ENCODE measurements around the gene NEUROD6. TPM values are rescaled to one million over a fixed set of nuclear protein-coding genes. Genes with fewer than 3 reads are reported as not detected.
A peak's percentile ranks its signal among the peaks of the same experiment; 100 is the strongest.

The NEUROD6 gene
- polyA plus RNA-seq (2013), result not detected

- CTCF ChIA-PET, result no interaction called here
- H3K27ac ChIP-seq (ENCODE audit: insufficient read depth in 1 of 2, low read depth in 1 of 2, low read length in 2 of 2, poor library complexity in 1 of 2, severe bottlenecking in 2 of 2), result no peak within 1 kb of the TSS
- no peak for DNase-seq
- WGBS (ENCODE audit: insufficient coverage), result 98% methylated on average over 5 of the region's 6 CpGs
- H3K4me1 ChIP-seq (ENCODE audit: control extremely low read depth in 1 of 4, control insufficient read depth in 4 of 4, insufficient read depth in 4 of 4, low read length in 3 of 4), result peaks cover 0 to 6% (median 1%) of the 10 kb centered on the region in 4 experiments
- POLR2A ChIA-PET, result no interaction called here
- H3K36me3 ChIP-seq (ENCODE audit: control insufficient read depth in 4 of 4, insufficient read depth in 4 of 4, low read length in 3 of 4), result no peaks in the 10 kb centered on the region
- no peak within 1 kb of the TSS for H3K4me3 ChIP-seq (ENCODE audit: control insufficient read depth in 1 of 7, extremely low read depth in 1 of 7, insufficient read depth in 4 of 7, low read depth in 2 of 7, low read length in 6 of 7)
- H3K27me3 ChIP-seq (replicated peaks in 2 of 5; ENCODE audit: control insufficient read depth in 4 of 5, insufficient read depth in 5 of 5, low read length in 4 of 5), result peaks cover 5 to 67% (median 29%) of the 10 kb centered on the region in 5 experiments
- peaks cover 0 to 3% (median 0%) of the 10 kb centered on the region in 5 experiments for H3K9me3 ChIP-seq (ENCODE audit: control extremely low read depth in 1 of 5, control insufficient read depth in 4 of 5, insufficient read depth in 2 of 5, low read depth in 1 of 5, low read length in 4 of 5)
Measured at GRCh38 chr7:31340603-31341002, at the start of gene NEUROD6. Gene NEUROD6, minus strand, starts transcription at chr7:31340726. Its CDS starts 1,458 bp downstream, at chr7:31339268.

- peaks cover 0 to 2% (median 0%) of the 10 kb centered on the region in 5 experiments for H3K27me3 ChIP-seq (replicated peaks in 2 of 5; ENCODE audit: control insufficient read depth in 4 of 5, insufficient read depth in 5 of 5, low read length in 4 of 5)
- DNase-seq, result no peak
- no peak overlapping the region for H3K4me3 ChIP-seq (ENCODE audit: control insufficient read depth in 1 of 7, extremely low read depth in 1 of 7, insufficient read depth in 4 of 7, low read depth in 2 of 7, low read length in 6 of 7)
- no peaks in the 10 kb centered on the region for H3K9me3 ChIP-seq (ENCODE audit: control extremely low read depth in 1 of 5, control insufficient read depth in 4 of 5, insufficient read depth in 2 of 5, low read depth in 1 of 5, low read length in 4 of 5)
- H3K36me3 ChIP-seq (ENCODE audit: control insufficient read depth in 4 of 4, insufficient read depth in 4 of 4, low read length in 3 of 4), result no peaks in the 10 kb centered on the region
- H3K4me1 ChIP-seq (ENCODE audit: control extremely low read depth in 1 of 4, control insufficient read depth in 4 of 4, insufficient read depth in 4 of 4, low read length in 3 of 4), result no peaks in the 10 kb centered on the region
- ChIA-PET POLR2A (no interaction called here), CTCF (no interaction called here)
- H3K27ac ChIP-seq (ENCODE audit: insufficient read depth in 1 of 2, low read depth in 1 of 2, low read length in 2 of 2, poor library complexity in 1 of 2, severe bottlenecking in 2 of 2), result no peak overlapping the region
- WGBS (ENCODE audit: insufficient coverage), result 78% methylated on average over 2 of the region's 4 CpGs
Measured at GRCh38 chr7:31384466-31384865, 43.9 kb upstream of the NEUROD6 start.

- CTCF ChIA-PET, result no interaction called here
- POLR2A ChIA-PET, result no interaction called here
- Histone ChIP-seq H3K4me3 (ENCODE audit: control insufficient read depth in 1 of 7, extremely low read depth in 1 of 7, insufficient read depth in 4 of 7, low read depth in 2 of 7, low read length in 6 of 7) (no peak overlapping the region), H3K27ac (ENCODE audit: insufficient read depth in 1 of 2, low read depth in 1 of 2, low read length in 2 of 2, poor library complexity in 1 of 2, severe bottlenecking in 2 of 2) (no peak overlapping the region), H3K27me3 (replicated peaks in 2 of 5; ENCODE audit: control insufficient read depth in 4 of 5, insufficient read depth in 5 of 5, low read length in 4 of 5) (peaks cover 0 to 2% (median 0%) of the 10 kb centered on the region in 5 experiments), H3K36me3 (ENCODE audit: control insufficient read depth in 4 of 4, insufficient read depth in 4 of 4, low read length in 3 of 4) (no peaks in the 10 kb centered on the region), H3K9me3 (ENCODE audit: control extremely low read depth in 1 of 5, control insufficient read depth in 4 of 5, insufficient read depth in 2 of 5, low read depth in 1 of 5, low read length in 4 of 5) (no peaks in the 10 kb centered on the region), H3K4me1 (ENCODE audit: control extremely low read depth in 1 of 4, control insufficient read depth in 4 of 4, insufficient read depth in 4 of 4, low read length in 3 of 4) (no peaks in the 10 kb centered on the region)
- no peak for DNase-seq
- WGBS (ENCODE audit: insufficient coverage), result no CpG with 5 or more reads among the region's 2 CpGs
Measured at GRCh38 chr7:31382722-31383121, 42.2 kb upstream of the NEUROD6 start.

- H3K27me3 ChIP-seq (replicated peaks in 2 of 5; ENCODE audit: control insufficient read depth in 4 of 5, insufficient read depth in 5 of 5, low read length in 4 of 5), result peaks cover 0 to 8% (median 2%) of the 10 kb centered on the region in 5 experiments
- 71% methylated on average over 12 of the region's 12 CpGs for WGBS (ENCODE audit: insufficient coverage)
- ChIA-PET CTCF (interaction anchor here (0.6 to 3.0 kb wide), 11 partner anchors 10 to 260 kb away, joined by 3 to 21 read pairs (median 3); no protein-coding TSS in a partner anchor), POLR2A (no interaction called here)
- H3K9me3 ChIP-seq (ENCODE audit: control extremely low read depth in 1 of 5, control insufficient read depth in 4 of 5, insufficient read depth in 2 of 5, low read depth in 1 of 5, low read length in 4 of 5), result no peaks in the 10 kb centered on the region
- no peaks in the 10 kb centered on the region for H3K4me1 ChIP-seq (ENCODE audit: control extremely low read depth in 1 of 4, control insufficient read depth in 4 of 4, insufficient read depth in 4 of 4, low read length in 3 of 4)
- H3K4me3 ChIP-seq (ENCODE audit: control insufficient read depth in 1 of 7, extremely low read depth in 1 of 7, insufficient read depth in 4 of 7, low read depth in 2 of 7, low read length in 6 of 7), result no peak overlapping the region
- H3K27ac ChIP-seq (ENCODE audit: insufficient read depth in 1 of 2, low read depth in 1 of 2, low read length in 2 of 2, poor library complexity in 1 of 2, severe bottlenecking in 2 of 2), result no peak overlapping the region
- H3K36me3 ChIP-seq (ENCODE audit: control insufficient read depth in 4 of 4, insufficient read depth in 4 of 4, low read length in 3 of 4), result no peaks in the 10 kb centered on the region
- DNase-seq, result peak; percentile 44 to 76 (median 67)
Measured at GRCh38 chr7:31373337-31374289, 33.1 kb upstream of the NEUROD6 start.

GRCh38 chr7:31372231-31372959, 31.9 kb upstream of the NEUROD6 start:
- H3K27ac ChIP-seq (ENCODE audit: insufficient read depth in 1 of 2, low read depth in 1 of 2, low read length in 2 of 2, poor library complexity in 1 of 2, severe bottlenecking in 2 of 2), result no peak overlapping the region
- no peak overlapping the region for H3K4me3 ChIP-seq (ENCODE audit: control insufficient read depth in 1 of 7, extremely low read depth in 1 of 7, insufficient read depth in 4 of 7, low read depth in 2 of 7, low read length in 6 of 7)
- ChIA-PET CTCF (interaction anchor here (1.2 to 3.0 kb wide), 6 partner anchors 24 to 261 kb away, joined by 3 to 21 read pairs (median 5); no protein-coding TSS in a partner anchor), POLR2A (no interaction called here)
- H3K4me1 ChIP-seq (ENCODE audit: control extremely low read depth in 1 of 4, control insufficient read depth in 4 of 4, insufficient read depth in 4 of 4, low read length in 3 of 4), result no peaks in the 10 kb centered on the region
- DNase-seq, result peak in 1 of 3 donors; percentile 25
- WGBS (ENCODE audit: insufficient coverage), result 78% methylated on average over 9 of the region's 11 CpGs
- peaks cover 0 to 8% (median 2%) of the 10 kb centered on the region in 5 experiments for H3K27me3 ChIP-seq (replicated peaks in 2 of 5; ENCODE audit: control insufficient read depth in 4 of 5, insufficient read depth in 5 of 5, low read length in 4 of 5)
- no peaks in the 10 kb centered on the region for H3K9me3 ChIP-seq (ENCODE audit: control extremely low read depth in 1 of 5, control insufficient read depth in 4 of 5, insufficient read depth in 2 of 5, low read depth in 1 of 5, low read length in 4 of 5)
- H3K36me3 ChIP-seq (ENCODE audit: control insufficient read depth in 4 of 4, insufficient read depth in 4 of 4, low read length in 3 of 4), result no peaks in the 10 kb centered on the region

GRCh38 chr7:31371621-31372020, 31.1 kb upstream of the NEUROD6 start:
- no CpG with 5 or more reads among the region's 2 CpGs for WGBS (ENCODE audit: insufficient coverage)
- H3K4me3 ChIP-seq (ENCODE audit: control insufficient read depth in 1 of 7, extremely low read depth in 1 of 7, insufficient read depth in 4 of 7, low read depth in 2 of 7, low read length in 6 of 7), result no peak overlapping the region
- H3K9me3 ChIP-seq (ENCODE audit: control extremely low read depth in 1 of 5, control insufficient read depth in 4 of 5, insufficient read depth in 2 of 5, low read depth in 1 of 5, low read length in 4 of 5), result no peaks in the 10 kb centered on the region
- H3K4me1 ChIP-seq (ENCODE audit: control extremely low read depth in 1 of 4, control insufficient read depth in 4 of 4, insufficient read depth in 4 of 4, low read length in 3 of 4), result no peaks in the 10 kb centered on the region
- CTCF ChIA-PET, result interaction anchor here (1.5 to 3.0 kb wide), 3 partner anchors 8 to 262 kb away, joined by 3 to 21 read pairs (median 13); no protein-coding TSS in a partner anchor
- DNase-seq, result no peak
- POLR2A ChIA-PET, result no interaction called here
- peaks cover 0 to 11% (median 2%) of the 10 kb centered on the region in 5 experiments for H3K27me3 ChIP-seq (replicated peaks in 2 of 5; ENCODE audit: control insufficient read depth in 4 of 5, insufficient read depth in 5 of 5, low read length in 4 of 5)
- H3K27ac ChIP-seq (ENCODE audit: insufficient read depth in 1 of 2, low read depth in 1 of 2, low read length in 2 of 2, poor library complexity in 1 of 2, severe bottlenecking in 2 of 2), result no peak overlapping the region
- no peaks in the 10 kb centered on the region for H3K36me3 ChIP-seq (ENCODE audit: control insufficient read depth in 4 of 4, insufficient read depth in 4 of 4, low read length in 3 of 4)

Measured in common myeloid progenitor, CD34-positive (primary cell).